IMR-90 (cell line): ENCODE measurements around the gene AP3D1. TPM values are rescaled to one million over a fixed set of nuclear protein-coding genes. Genes with fewer than 3 reads are reported as not detected.

Experiments
- ATAC-seq: fragments of 200-7000 bp; cut with Tn5 transposase; 2 replicates; pipeline ENCODE4 v1.9.1; 2020; ENCODE audit warnings: low read depth, mild to moderate bottlenecking, moderate library complexity
- BruUV-seq: library from RNA; stranded (reverse); fragments of 400-500 nt; replicated peaks from 2 replicates; lab custom pipeline; 2021; lab: Mats Ljungman, UMichigan
- CTCF ChIA-PET: fragments of 300-600 bp; formaldehyde crosslinking; extraction: SDS; loops from one replicate; lab custom pipeline; 2021; ENCODE audit warnings: antibody characterized with exemption; lab: Yijun Ruan, JAX
- POLR2A ChIA-PET: fragments of 300-600 bp; sonication (Branson Sonifier 250); formaldehyde crosslinking; loops from one replicate; lab custom pipeline; 2022; ENCODE audit warnings: antibody characterized with exemption; ENCODE audit not compliant: unreplicated experiment; lab: Charles Lee
- DNase-seq: peaks from one replicate; pipeline ENCODE4 v3.0.0; 2013
- H2AFZ ChIP-seq: replicated peaks from 2 replicates; pipeline ENCODE3; 2013; ENCODE audit warnings: low read length, mild to moderate bottlenecking; ENCODE audit not compliant: poor library complexity
- H2AK5ac ChIP-seq: 2 replicates; pipeline ENCODE4 v1.6.1; 2013; ENCODE audit warnings: low read depth, low read length, inconsistent platforms
- H2AK9ac ChIP-seq: replicated peaks from 2 replicates; pipeline ENCODE3; 2013; ENCODE audit warnings: mild to moderate bottlenecking, low read depth, low read length, moderate library complexity; ENCODE audit not compliant: poor library complexity
- H2BK120ac ChIP-seq: 2 replicates; pipeline ENCODE4 v1.6.1; 2013; ENCODE audit warnings: low read depth, low read length, inconsistent platforms
- H2BK15ac ChIP-seq: 3 replicates; pipeline ENCODE4 v1.6.1; 2013; ENCODE audit warnings: low read depth, low read length, inconsistent platforms
- H2BK20ac ChIP-seq: 2 replicates; pipeline ENCODE4 v1.6.1; 2013; ENCODE audit warnings: low read depth, mild to moderate bottlenecking, inconsistent platforms, low read length, moderate library complexity
- H2BK5ac ChIP-seq: 2 replicates; pipeline ENCODE4 v1.6.1; 2013; ENCODE audit warnings: mild to moderate bottlenecking, low read depth, low read length, inconsistent platforms; ENCODE audit not compliant: poor library complexity, severe bottlenecking
- H3K14ac ChIP-seq: replicated peaks from 2 replicates; pipeline ENCODE4 v1.6.1; 2013; ENCODE audit warnings: low read depth, low read length, inconsistent platforms
- H3K18ac ChIP-seq: 2 replicates; pipeline ENCODE4 v1.6.1; 2013; ENCODE audit warnings: low read depth, low read length, control low read depth
- H3K23ac ChIP-seq: 2 replicates; pipeline ENCODE4 v1.6.1; 2013; ENCODE audit warnings: low read depth, low read length, inconsistent platforms
- H3K27ac ChIP-seq: 2 replicates; pipeline ENCODE4 v1.5.1; 2013; ENCODE audit warnings: mild to moderate bottlenecking, control low read depth, low read length; ENCODE audit not compliant: insufficient read depth
- H3K27me3 ChIP-seq: 2 replicates; pipeline ENCODE4 v1.6.1; 2013; ENCODE audit warnings: low read length; ENCODE audit not compliant: control insufficient read depth, insufficient read depth
- H3K36me3 ChIP-seq: 2 replicates; pipeline ENCODE4 v1.6.1; 2013; ENCODE audit warnings: low read length, mixed read lengths; ENCODE audit not compliant: control insufficient read depth, insufficient read depth
- H3K4ac ChIP-seq: 2 replicates; pipeline ENCODE4 v1.6.1; 2013; ENCODE audit warnings: low read depth, low read length, inconsistent platforms
- H3K4me1 ChIP-seq: 2 replicates; pipeline ENCODE4 v1.6.1; 2013; ENCODE audit warnings: low read length, mixed read lengths; ENCODE audit not compliant: control insufficient read depth, insufficient read depth
- H3K4me2 ChIP-seq: 2 replicates; pipeline ENCODE4 v1.6.1; 2013; ENCODE audit warnings: low read depth, mild to moderate bottlenecking, control low read depth, low read length, moderate library complexity
- H3K4me3 ChIP-seq: 2 replicates; pipeline ENCODE4 v1.5.1; 2013; ENCODE audit warnings: low read depth, mild to moderate bottlenecking, control low read depth, low read length, moderate library complexity; ENCODE audit not compliant: insufficient read depth
- H3K56ac ChIP-seq: 2 replicates; pipeline ENCODE4 v1.6.1; 2013; ENCODE audit warnings: low read length, inconsistent platforms; ENCODE audit not compliant: insufficient read depth; ENCODE audit errors: extremely low read depth
- H3K79me1 ChIP-seq, 2 experiments: 2 replicates each; pipeline ENCODE4 v1.6.1; 2013; ENCODE audit warnings: low read length in 2 of 2, inconsistent platforms in 1 of 2, low read depth in 1 of 2
- H3K9ac ChIP-seq: 2 replicates; pipeline ENCODE4 v1.6.1; 2013; ENCODE audit warnings: low read depth, low read length, control low read depth
- H3K9me1 ChIP-seq: 2 replicates; pipeline ENCODE4 v1.6.1; 2013; ENCODE audit warnings: low read length, inconsistent platforms; ENCODE audit not compliant: insufficient read depth
- H3K9me3 ChIP-seq: 2 replicates; pipeline ENCODE4 v1.6.1; 2013; ENCODE audit warnings: low read length; ENCODE audit not compliant: control insufficient read depth, insufficient read depth
- H4K20me1 ChIP-seq: 2 replicates; pipeline ENCODE4 v1.6.1; 2013; ENCODE audit warnings: low read length, inconsistent platforms; ENCODE audit not compliant: insufficient read depth
- H4K5ac ChIP-seq: 2 replicates; pipeline ENCODE4 v1.6.1; 2013; ENCODE audit warnings: mild to moderate bottlenecking, low read depth, low read length, control low read depth
- H4K8ac ChIP-seq, 2 experiments: 2 replicates each; pipeline ENCODE4 v1.6.1; 2013; ENCODE audit warnings: low read depth in 2 of 2, low read length in 2 of 2, control low read depth in 1 of 2, inconsistent platforms in 1 of 2
- H4K91ac ChIP-seq: 2 replicates; pipeline ENCODE4 v1.6.1; 2013; ENCODE audit warnings: low read depth, low read length, inconsistent platforms; ENCODE audit not compliant: insufficient read depth
- CEBPB ChIP-seq: IDR thresholded peaks from 2 replicates; pipeline ENCODE4 v1.6.1; 2012; ENCODE audit warnings: low read depth, low read length, improper control_type of control experiment
- CTCF ChIP-seq: conservative IDR thresholded peaks from 2 replicates; pipeline ENCODE4 v1.5.1; 2012; ENCODE audit warnings: mild to moderate bottlenecking, low read depth, low read length, improper control_type of control experiment
- MXI1 ChIP-seq: IDR thresholded peaks from 2 replicates; pipeline ENCODE4 v1.6.1; 2012; ENCODE audit warnings: low read depth, mild to moderate bottlenecking, low read length, moderate library complexity, borderline replicate concordance
- POLR2A ChIP-seq: IDR thresholded peaks from 2 replicates; pipeline ENCODE4 v1.6.1; 2012; ENCODE audit warnings: mild to moderate bottlenecking, low read depth, low read length
- RFX5 ChIP-seq: IDR thresholded peaks from 2 replicates; pipeline ENCODE4 v1.8.0; 2012; ENCODE audit warnings: low read depth, mild to moderate bottlenecking, low read length, moderate library complexity
- USF2 ChIP-seq: fragments of 150-350 bp; IDR thresholded peaks from 2 replicates; pipeline ENCODE4 v1.6.1; 2017; ENCODE audit warnings: mild to moderate bottlenecking, antibody characterized with exemption, low read length, low read depth
- WGBS, 2 experiments: methylation state at CpG; one replicate each; pipeline versions ENCODE4 v1.1.5 to v1.1.7; 2013; ENCODE audit warnings: missing lambda C conversion rate in 2 of 2; ENCODE audit not compliant: insufficient read length in 1 of 2; ENCODE audit errors: extremely low coverage in 2 of 2; 5-methylcytosine and 5-hydroxymethylcytosine counted together
- dilution Hi-C: fragments of 300-500 bp; cut with HindIII; formaldehyde crosslinking; loops from one replicate; pipeline ENCODE4 v1.14.3; 2018; ENCODE audit warnings: low sequenced_read_pairs; ENCODE audit not compliant: unreplicated experiment
- in situ Hi-C: fragments of 300-500 bp; cut with MboI; formaldehyde crosslinking; loops from 3 replicates; pipeline ENCODE4 v1.14.3; 2019; ENCODE audit warnings: low sequenced_read_pairs, inconsistent platforms, mixed read lengths
- intact Hi-C: fragments of 100-400 bp; cut with micrococcal nuclease; formaldehyde crosslinking; loops from 2 replicates; pipeline ENCODE4 v1.10.0; 2022
- polyA plus RNA-seq, 3 experiments: library from polyadenylated mRNA; depleted of rRNA; stranded (reverse); fragments of >200 nt; gene quantifications; 2 replicates each; pipeline ENCODE4 v1.2.3, GENCODE V29; 2012; ENCODE audit warnings: low replicate concordance in 1 of 3
- total RNA-seq: library from RNA; depleted of rRNA; stranded (reverse); fragments of >200 nt; gene quantifications from 2 replicates; pipeline ENCODE4 v1.2.3, GENCODE V29; 2012

The AP3D1 gene
- total and polyA plus RNA-seq, 2 of the 4 experiments (the other 2 are of a cell fraction): 75.3 to 129 TPM

- Histone ChIP-seq H4K91ac (no peak overlapping the region), H2AK9ac (no peak overlapping the region), H3K4ac (no peak overlapping the region), H3K9ac (no peak overlapping the region), H3K4me1 (no peaks in the 10 kb centered on the region), H3K27ac (no peak overlapping the region), H3K23ac (no peak overlapping the region), H2BK5ac (no peak overlapping the region), H4K5ac (no peak overlapping the region), H3K79me1 (peaks cover 12 to 38% of the 10 kb centered on the region in 2 experiments), H2BK120ac (no peak overlapping the region), H2BK20ac (no peak overlapping the region), H4K20me1 (peaks cover 59% of the 10 kb centered on the region), H2AFZ (no peak overlapping the region), H3K36me3 (peaks cover 63% of the 10 kb centered on the region), H3K4me3 (no peak overlapping the region), H3K9me3 (no peaks in the 10 kb centered on the region), H3K14ac (no peak overlapping the region), H3K18ac (no peak overlapping the region), H3K9me1 (peaks cover 7% of the 10 kb centered on the region), H3K56ac (no peak overlapping the region), H3K27me3 (no peaks in the 10 kb centered on the region), H2BK15ac (no peak overlapping the region), H4K8ac (no peak overlapping the region), H3K4me2 (no peak overlapping the region), H2AK5ac (no peak overlapping the region)
- BruUV-seq: no TSS peak
- DNase-seq: no peak
- in situ Hi-C loops: no loop called here
- no peak for ATAC-seq
- TF ChIP-seq POLR2A: no peak
- no peak for TF ChIP-seq RFX5
- TF ChIP-seq CTCF: no peak
- TF ChIP-seq CEBPB: no peak
- TF ChIP-seq USF2: no peak
- TF ChIP-seq MXI1: no peak
- ChIA-PET POLR2A (no interaction called here), CTCF (no interaction called here)
- 92% methylated on average over 10 of the region's 20 CpGs; no CpG with 5 or more reads in 1 of the 2 experiments for WGBS, 2 experiments
- dilution Hi-C loops: no loop called here
- intact Hi-C loops: no loop called here
These were observed 48.2 kb downstream of the AP3D1 start for GRCh38 chr19:2103045-2103707.
